Measurements from ENCODE around the gene FAM219B. TPM values are rescaled to one million over a fixed set of nuclear protein-coding genes. Genes with fewer than 3 reads are reported as not detected.

The FAM219B gene
- total RNA-seq (2021; fragmentation: NEBNext Ultra II Directional; extraction: Animal tissue kit (Norgen Biotek cat#: 25700)) = 10 to 100 TPM; 40.6 to 61.4 (median 51.8) TPM
- long read RNA-seq, transcript FAM219B-201 (5 exons, 3,550 nt) = major isoform, 5 of 24 reads
- long read RNA-seq, partial matches to known transcripts = 2 of 24 reads
- long read RNA-seq, other reads (novel, unspliced or antisense) = 11 of 24 reads

GRCh38 chr15:74906450-74907162, at the start of gene FAM219B:
Gene FAM219B, minus strand, starts transcription at chr15:74906851. Its CDS starts 51 bp downstream, at chr15:74906800.
- Mint-ChIP-seq H3K9me3 (no peaks in the 10 kb centered on the region), H3K27me3 (ENCODE audit: insufficient read depth) (peaks cover 2% of the 10 kb centered on the region; the same call in 1 of the 2 replicates)

GRCh38 chr15:74955796-74956647, 49.4 kb upstream of the FAM219B start:
- DNase-seq = no peak
- H3K9me3 Mint-ChIP-seq = no peaks in the 10 kb centered on the region
- H3K4me1 Mint-ChIP-seq (ENCODE audit: low read depth) = peaks cover 37% of the 10 kb centered on the region
- peaks cover 14% of the 10 kb centered on the region for H3K27me3 Mint-ChIP-seq (ENCODE audit: insufficient read depth)
- peak; percentile 50 for TF ChIP-seq CTCF (IDR thresholded peaks at IDR 0.05)
- no peaks in the 10 kb centered on the region for H3K36me3 Mint-ChIP-seq (ENCODE audit: low read depth)
- H3K27ac Mint-ChIP-seq = no peak overlapping the region
- no peak overlapping the region for H3K4me3 Mint-ChIP-seq

More at GRCh38 chr15:74906450-74907162, at the start of gene FAM219B:
- peak within 1 kb of the TSS; percentile 94 for H3K27ac Mint-ChIP-seq
- peak; percentile 81 for DNase-seq
- H3K4me3 Mint-ChIP-seq = peak within 1 kb of the TSS; percentile 98
- peaks cover 20% of the 10 kb centered on the region; the same call in 1 of the 2 replicates for H3K36me3 Mint-ChIP-seq (ENCODE audit: low read depth)
- no peak for TF ChIP-seq CTCF (IDR thresholded peaks at IDR 0.05)
- peaks cover 35% of the 10 kb centered on the region for H3K4me1 Mint-ChIP-seq (ENCODE audit: low read depth)

- H3K9me3 Mint-ChIP-seq = no peaks in the 10 kb centered on the region
- H3K27me3 Mint-ChIP-seq (ENCODE audit: insufficient read depth) = peaks cover 12% of the 10 kb centered on the region
- no peak overlapping the region for H3K4me3 Mint-ChIP-seq
- no peak overlapping the region for H3K27ac Mint-ChIP-seq
- TF ChIP-seq CTCF (IDR thresholded peaks at IDR 0.05) = no peak
- H3K36me3 Mint-ChIP-seq (ENCODE audit: low read depth) = no peaks in the 10 kb centered on the region
- H3K4me1 Mint-ChIP-seq (ENCODE audit: low read depth) = peaks cover 32% of the 10 kb centered on the region
- DNase-seq = no peak
Observed at GRCh38 chr15:74955017-74955416, 48.4 kb upstream of the FAM219B start.

GRCh38 chr15:74954515-74954914, 47.9 kb upstream of the FAM219B start:
- Mint-ChIP-seq H3K9me3 (no peaks in the 10 kb centered on the region), H3K27me3 (ENCODE audit: insufficient read depth) (peaks cover 10% of the 10 kb centered on the region), H3K4me1 (ENCODE audit: low read depth) (peaks cover 28% of the 10 kb centered on the region), H3K36me3 (ENCODE audit: low read depth) (no peaks in the 10 kb centered on the region), H3K27ac (no peak overlapping the region), H3K4me3 (no peak overlapping the region)
- DNase-seq = no peak
- no peak for TF ChIP-seq CTCF (IDR thresholded peaks at IDR 0.05)

- DNase-seq = no peak
- Mint-ChIP-seq H3K9me3 (no peaks in the 10 kb centered on the region), H3K27me3 (ENCODE audit: insufficient read depth) (no peaks in the 10 kb centered on the region), H3K36me3 (ENCODE audit: low read depth) (no peaks in the 10 kb centered on the region), H3K4me1 (ENCODE audit: low read depth) (peaks cover 5% of the 10 kb centered on the region; the same call in 1 of the 2 replicates), H3K4me3 (no peak overlapping the region), H3K27ac (no peak overlapping the region)
- TF ChIP-seq CTCF (IDR thresholded peaks at IDR 0.05) = no peak
Observed at GRCh38 chr15:74951006-74951405, 44.4 kb upstream of the FAM219B start.
